Fibroblast of skin of right biceps (primary cell): Measurements from ENCODE around the gene INAVA.

Experiments
- DNase-seq: peaks from one replicate; pipeline ENCODE4 v3.0.0-alpha.2; 2013

Gene INAVA

DNA sequence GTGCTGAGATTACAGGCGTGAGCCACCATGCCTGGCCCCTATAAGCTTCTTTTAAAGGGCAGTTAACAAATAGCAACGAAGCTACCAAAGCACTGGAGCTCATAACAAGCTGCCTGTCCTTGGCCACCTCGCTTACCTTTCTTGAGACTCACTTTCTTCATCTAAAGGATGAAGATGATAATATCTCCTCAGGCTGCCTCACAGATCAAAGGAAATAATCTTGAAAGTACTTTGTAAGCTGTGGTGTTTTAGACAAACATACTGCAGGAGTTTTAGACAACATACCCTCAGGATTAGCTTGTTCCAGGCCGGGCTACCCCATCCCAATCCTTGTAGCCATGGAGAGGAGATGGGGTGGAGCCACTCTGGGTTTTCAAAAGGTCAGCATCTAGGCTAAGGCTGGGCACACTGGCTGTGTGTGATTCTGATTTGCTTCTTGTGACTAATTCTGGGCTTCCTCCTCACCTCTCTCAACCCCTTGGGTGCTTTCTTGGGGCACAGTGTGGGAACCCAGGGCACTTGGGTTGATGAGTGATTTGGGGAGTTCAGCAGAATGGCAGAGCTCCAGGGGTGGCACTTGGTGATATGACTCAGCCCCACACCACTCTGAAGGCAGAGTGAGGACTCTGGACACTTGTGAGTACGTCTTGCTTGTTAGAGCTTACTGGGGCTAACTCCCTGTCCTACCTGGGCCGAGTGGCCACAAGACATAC lies 16.7 kb upstream of the INAVA start:
- DNase-seq = no peak

DNA sequence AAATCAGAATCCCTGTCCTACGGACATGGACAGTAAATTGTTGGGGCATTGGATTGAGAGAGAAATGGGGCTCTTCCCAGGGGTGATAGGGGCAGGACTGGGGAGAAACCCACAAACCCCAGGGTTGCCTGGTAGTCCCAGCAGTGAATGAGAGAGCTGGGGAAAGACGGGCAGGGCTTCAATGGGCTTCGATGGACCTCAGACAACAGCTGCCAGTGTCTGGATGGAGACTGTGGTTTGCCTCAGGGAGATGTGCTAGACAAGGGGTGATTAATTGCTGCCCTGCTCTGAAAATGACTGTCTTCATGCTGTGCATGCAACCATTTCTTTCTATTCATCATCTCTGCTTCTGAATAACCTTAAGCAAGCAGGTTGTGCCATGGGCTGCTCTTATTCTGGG lies 14.5 kb upstream of the INAVA start:
- DNase-seq = no peak

DNA sequence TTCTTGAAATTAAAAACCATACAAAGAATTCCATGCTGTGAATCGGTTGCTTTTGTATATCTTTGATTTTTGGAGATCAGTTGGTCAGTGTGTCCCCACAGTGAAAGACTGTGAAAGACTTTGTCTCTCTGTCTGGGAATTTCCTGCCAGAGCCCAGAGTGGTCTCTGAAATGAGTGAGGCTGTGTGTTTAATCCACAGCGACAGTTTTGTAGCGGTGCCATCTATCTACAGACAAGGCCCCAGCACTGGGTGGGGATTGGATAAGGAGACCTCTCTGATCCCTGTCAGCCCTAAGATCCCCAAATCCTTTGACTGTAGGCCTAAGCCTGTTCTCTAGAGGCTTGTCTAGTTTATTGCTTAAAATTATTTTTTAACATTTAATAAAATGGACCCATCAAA lies 11.6 kb upstream of the INAVA start:
- DNase-seq = no peak

DNA sequence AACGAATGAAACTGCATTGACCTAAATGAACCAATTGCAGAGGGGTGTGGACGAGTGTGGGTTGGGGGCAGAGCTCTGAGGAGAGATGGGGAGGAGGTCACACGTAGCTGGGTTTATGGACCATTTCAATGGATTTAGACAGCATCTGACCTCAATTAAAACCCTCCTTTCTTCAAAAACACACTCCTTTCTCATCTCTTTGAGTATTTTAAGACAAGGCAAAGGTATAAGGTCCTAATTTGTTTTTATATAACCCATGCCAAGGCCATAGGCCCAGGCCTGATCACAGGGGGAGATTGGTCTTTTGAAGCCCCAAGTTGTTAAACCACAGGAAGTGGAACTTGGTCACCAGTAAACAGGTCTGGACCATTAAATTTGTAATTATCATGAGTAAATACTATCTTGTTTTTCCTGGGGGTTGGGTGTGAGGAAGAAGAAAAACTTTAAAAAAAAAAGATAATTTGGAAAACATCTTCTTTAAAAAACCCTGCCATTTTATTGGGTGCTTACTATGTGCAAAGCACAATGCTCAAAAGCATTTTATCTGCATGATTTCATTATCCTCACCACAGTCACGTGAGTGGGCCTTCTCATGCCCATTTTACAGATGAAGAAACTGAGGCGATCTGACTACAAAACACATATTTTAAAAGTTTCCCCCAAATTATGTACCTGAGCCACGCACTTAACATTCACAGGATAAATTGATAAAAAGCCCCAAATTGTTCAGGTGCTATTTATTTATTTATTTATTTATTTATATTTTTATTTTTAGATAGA lies 8.9 kb upstream of the INAVA start:
- DNase-seq = no peak

DNA sequence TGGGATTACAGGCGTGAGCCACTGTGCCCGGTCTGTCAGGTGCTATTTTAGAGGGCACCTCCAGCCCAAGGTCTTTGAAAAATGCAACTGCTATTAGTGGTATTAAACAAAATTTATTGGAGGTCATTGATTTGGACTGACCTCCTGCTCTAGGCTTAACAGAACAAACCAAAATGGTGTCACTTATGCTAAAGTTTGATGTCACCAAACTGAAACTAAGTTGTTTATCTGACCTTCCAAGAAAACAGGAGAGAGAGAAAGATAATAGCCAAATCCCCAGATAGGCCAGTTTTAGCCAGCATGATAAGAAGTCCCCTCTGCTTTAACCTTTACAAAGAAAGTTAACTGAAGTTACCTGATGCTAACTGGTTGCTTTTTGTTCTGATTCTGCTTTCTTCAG lies 8.1 kb upstream of the INAVA start:
- DNase-seq = no peak

DNA sequence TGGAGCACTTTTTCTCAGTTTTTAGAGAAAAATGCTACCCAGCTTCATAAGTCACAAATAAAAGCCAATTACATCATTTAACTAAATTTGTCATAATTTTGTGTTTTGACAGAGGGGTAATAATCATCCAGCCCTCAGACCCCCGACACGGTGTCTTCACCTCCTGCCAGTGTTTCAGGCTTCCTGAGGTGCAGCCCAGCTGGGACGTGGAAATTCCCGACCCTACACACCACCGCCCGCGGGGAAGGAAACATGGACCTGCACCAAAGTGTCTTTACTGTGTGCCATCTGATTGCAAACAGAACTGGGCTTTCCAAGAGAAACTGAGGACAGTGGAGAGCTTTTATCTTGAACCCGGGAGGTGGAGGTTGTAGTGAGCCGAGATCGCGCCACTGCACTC lies 7.7 kb upstream of the INAVA start:
- DNase-seq = no peak

DNA sequence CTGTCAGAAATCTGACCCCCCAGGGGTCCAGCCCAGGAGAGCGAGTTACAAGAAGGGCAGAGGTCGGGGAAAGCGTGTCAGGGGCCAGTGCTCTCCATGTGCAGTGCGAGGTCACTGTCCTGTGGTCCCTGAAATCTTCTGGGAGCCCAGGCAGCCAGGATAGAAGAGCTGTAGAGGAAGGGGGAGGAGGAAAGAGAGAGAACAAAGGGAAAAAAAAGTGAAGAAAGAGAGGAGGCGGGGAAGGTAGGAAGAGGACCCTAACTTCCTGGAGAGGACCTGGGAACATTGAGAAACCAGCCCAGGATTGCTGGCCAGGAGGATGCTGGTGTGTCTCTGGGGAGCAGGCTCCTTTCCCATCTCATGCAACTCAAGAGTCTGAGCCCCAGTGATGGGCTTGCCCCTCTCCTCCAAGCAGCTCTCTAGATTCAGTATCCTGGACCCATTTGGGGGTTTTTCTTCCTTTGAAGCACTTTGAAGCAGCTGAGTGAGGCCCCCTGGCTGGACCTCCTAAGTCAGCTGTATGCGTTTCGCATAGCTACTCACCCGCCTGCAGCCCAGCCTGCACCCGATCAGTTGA lies 6.8 kb upstream of the INAVA start:
- no peak for DNase-seq

DNA sequence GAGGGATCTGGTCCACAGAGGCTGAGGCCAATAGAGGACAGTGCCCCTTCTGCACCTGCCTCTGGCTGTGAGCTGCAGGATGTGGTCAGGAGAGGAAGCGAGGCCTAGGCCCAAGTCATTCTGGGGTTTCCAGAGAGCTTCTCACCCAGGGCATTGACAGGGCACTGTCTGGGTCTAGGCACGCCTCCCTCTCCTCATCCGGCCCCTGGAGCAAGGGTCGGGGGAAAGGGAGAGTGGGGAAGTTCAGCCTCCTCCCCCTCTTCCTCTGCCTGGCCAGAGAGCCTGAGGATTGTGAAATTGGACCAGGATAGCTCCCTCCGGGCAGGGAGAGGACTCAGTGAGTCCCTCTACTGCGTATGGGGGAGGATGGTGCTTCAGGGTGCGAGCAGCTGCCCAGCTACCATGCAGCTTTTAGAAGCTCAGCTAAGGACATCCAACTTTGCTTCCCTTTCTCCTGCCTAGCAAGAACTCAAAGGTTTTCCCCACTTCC lies 6.3 kb upstream of the INAVA start:
- DNase-seq = no peak

DNA sequence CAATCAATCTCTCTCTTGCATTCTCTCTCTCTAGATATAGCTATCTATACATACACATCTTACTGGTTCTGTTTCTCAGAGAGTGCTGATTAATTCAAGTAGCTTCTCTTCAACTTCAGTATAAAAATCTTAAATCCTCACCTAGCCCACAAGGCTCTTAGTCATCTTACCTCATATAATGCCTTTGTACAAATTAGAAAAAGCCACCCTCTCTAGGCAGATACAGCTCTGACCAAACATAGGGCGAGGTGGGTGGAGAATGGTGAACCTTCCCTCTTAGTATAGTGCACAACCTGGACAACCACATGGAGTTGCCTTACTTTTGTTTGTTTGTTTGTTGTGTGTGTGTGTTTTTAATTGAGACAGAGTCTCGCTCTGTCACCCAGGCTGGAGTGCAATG lies 5.1 kb upstream of the INAVA start:
- no peak for DNase-seq

DNA sequence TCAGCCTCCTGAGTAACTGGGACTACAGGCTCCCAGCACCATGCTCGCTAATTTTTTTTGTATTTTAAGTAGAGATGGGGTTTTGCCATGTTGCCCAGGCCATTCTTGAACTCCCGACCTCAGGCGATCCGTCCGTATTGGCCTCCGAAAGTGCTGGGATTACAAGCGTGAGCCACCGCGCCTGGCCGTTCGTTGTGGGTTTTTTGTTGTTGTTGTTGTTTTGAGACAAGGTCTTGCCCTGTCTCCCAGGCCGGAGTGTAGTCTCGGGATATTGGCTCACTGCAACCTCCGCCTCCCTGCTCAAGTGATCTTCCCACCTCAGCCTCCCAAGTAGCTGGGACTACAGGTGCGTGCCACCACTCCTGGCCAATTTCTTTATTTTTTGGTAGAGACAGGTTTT lies 4.7 kb upstream of the INAVA start:
- no peak for DNase-seq

DNA sequence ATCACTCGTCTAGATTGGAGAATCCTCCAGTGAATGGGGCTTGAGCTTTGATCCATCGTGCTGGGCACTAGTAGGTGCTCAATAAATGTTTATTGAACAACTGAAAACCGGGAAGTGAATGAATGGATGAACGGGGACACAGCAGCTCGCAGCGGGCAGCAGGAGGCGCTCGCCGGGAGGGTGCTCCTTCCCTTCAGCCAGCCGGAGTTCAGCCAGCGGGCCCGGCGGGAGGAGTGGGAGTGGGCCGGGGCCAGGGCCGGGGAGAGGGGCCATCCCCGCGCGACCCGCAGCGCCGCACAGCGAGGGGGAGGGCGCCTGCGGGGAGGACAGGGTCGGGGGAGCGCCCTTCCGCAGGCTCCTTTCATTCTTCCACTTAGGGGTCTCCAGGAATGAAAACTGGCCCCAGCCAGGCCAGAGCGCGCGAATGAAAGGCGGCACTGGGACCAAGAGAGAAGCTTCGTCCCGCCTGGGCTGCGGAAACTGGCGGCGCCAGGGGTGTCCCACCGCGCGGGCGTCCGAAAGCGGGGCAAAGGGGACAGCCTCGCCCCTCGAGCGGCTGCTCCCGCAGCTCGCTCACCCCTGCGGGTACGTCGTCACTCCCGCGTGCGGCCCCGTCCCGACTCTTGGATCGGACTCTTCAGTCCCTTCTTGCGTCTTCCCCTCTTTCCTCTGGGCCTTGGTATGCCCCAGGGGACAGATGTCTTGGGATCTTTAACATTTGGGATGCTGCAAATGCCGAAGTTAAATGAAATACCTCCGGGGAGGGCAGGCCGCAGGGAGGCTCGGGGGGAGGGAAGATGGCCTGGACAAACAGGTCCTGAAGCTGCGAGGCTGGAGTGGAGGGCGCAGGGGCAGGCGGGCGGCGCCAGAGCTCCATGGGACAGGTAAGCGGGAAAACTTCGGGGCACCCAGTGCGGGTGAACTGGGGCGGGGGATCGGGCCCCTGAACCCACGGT lies 3.6 kb upstream of the INAVA start:
- DNase-seq = peak; percentile 64

DNA sequence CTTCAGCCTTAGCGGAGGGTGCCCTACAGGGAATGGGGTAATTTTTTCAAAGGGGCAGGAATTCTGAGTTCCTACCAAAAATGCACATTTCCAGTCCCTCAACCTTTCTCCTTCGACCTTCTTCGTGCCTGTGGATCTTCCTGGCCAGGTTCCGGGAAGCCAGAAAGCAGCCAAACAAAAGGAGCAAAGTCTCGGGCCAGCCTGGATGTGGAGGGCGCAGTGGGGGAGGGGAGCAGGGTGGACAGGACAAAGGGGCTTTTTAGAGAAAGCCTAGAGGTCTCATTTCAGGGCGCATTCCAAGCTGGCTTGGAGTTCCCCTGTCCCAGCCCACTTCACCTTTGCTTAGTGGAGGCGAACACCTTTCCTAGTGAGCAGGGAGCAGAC lies 2.9 kb upstream of the INAVA start:
- no peak for DNase-seq

DNA sequence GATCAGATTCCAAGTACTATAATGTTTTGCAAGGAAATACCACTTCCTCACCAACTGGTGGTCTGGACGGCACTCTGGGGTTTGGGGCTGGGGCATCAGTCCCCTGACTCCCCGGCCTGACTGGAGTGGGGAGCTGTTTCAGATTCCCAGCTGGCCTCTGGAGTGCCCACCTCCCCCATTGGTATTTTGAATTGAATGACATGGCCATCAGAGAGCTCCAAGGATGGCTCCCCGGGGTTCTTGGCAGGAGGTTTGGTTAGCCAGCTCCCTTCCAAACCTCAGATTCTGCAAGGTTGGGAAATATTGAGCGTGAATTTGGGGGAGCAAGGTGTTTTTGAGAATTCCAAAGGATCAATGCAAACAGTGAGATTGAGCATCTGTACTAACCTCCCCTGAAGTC lies 2.2 kb upstream of the INAVA start:
- DNase-seq = no peak

DNA sequence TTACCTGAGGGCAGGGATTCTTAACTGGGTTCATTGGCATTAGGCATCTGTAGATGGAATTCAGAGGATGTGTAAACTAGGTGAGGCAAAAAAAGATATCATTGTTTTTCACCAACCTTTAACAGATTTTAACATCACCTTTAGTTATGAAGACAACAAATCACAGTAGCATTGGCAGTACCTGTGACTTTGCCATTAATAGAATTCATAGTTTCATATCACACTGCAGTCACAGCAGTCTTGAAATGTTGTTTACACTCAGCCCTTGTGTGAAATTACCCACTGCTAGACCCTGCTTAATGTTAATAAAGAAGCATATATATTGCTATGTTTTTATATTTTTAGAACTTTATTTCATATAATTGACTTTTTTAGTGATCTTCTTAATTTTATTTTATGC lies 1.7 kb upstream of the INAVA start:
- DNase-seq = no peak

DNA sequence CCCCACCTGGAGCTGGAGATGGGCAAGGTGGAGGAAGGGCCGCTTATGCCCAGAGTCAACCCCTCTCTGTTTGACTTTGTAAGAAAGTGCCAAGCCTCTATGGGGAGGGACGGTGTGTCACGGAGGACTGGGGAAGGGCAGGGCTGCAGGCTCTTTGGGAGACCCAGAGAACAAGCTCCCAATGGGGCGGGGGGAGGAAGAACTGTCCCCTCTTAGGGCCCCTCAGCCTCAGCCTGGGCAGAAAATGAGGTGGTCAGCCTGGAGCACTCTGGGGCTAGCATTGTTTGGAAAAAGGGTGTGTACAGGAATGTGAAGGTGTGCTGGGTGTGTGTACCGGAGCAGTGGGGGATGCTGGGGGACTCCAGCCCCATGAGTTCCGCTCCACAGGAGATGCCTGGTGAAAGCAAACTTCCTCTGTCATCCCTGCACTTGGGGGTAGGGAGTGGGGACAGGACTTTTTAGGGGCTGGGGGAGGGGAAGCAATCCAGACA lies 1.2 kb upstream of the INAVA start:
- DNase-seq = no peak

DNA sequence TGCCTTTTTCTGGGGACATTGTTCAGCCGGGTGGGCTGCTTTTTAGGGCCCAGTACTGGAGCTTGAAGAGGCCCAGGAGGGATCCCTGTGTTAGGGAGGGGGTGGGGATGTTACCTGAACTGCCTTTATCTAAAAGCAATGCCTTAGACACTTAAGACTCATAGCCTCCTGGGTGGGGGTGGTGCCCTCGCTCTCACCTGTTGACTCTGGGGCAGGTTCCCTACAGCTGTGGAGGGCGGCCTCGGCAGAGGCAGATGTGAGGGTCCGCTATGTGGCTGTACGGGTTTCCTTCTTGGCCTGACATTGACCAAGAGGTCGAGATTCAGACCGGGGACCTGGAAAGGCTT lies 716 bp downstream of the INAVA start:
- DNase-seq = no peak

DNA sequence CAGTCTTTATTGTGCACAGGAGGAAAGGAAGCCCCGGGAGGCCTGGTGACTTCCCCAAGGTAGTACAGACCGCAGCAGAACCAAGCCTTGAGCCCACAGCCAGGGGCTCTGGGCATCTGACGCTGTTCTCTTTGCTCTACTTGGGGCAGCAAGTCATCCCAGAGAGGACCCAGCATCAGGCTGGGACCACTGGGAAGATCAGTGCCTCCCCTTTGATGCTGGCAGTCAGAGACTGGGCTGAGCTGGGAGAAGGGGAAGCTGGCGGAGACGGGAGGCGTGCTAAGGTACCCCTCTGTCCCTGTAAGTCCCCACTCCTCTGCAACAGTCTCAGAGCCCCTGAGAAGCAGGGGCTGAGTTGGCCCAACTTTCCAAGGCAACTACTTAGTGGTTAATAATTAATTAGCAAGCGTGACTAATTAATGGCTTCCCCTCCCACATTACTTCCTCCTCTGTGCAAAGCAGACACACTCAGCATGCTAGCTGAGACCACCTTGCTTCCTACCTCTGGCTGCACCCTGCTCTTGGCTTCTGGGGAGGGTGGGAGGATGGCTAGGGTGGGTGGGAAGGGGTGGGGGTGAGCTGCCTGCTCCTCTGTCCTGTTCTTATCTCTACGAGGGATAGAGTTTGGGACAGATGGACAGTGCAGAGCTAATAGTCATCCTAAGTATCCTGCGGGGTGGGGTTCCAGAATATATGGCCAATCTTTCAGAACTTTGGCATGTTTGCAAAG lies 1.3 kb downstream of the INAVA start:
- no peak for DNase-seq

DNA sequence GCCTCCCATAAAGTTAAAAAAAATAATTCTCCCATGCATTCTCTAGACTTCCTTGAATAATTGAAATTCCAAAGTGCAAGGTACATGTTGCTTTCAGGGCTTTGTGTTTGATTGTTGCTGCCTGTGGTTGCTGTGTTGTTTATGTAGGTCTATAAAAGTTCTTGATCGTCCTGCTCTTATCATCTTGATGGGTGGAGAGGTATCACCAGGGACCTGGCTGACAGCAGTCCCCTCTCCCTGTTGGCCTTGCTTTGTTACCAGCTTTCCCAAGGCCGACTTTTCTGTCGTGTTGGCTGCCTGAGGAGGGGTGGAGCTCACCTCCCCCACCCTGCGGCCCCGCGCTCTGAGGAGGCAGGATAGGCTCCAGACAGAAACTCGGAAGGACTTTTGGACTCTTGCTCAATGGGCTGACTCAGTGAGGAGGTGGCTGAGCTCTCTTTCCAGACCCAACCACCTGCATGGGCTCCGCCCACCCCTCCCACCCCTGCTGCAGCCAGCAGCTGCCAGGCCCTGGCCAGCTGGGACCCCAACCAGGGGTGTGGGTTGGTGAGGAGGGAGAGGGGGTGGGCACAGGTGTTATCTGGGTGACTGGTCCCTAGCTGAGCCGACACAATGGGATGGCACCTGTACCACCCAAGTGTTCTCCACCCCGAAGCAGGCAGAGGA lies 2.0 kb downstream of the INAVA start:
- DNase-seq = peak; percentile 24

DNA sequence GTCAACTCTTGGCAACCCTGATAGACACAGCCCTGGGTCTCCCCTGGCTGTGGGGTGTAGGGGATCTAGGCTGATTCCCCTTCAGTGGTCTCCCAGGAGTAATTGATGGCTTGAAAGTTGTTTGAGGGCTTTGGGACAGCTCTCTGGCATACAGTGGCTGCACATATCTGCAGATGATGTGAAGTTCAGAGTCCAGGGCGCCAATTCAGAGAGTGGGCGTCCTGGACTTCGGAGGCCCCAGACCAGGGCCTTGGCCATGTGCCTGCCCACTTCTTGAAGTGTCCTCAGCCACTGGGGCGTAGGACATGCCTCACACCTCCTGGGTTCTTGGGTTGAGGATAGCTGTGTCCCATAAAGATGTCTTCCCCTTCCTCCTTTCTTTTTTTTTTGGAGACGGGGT lies 2.6 kb downstream of the INAVA start:
- DNase-seq = no peak

DNA sequence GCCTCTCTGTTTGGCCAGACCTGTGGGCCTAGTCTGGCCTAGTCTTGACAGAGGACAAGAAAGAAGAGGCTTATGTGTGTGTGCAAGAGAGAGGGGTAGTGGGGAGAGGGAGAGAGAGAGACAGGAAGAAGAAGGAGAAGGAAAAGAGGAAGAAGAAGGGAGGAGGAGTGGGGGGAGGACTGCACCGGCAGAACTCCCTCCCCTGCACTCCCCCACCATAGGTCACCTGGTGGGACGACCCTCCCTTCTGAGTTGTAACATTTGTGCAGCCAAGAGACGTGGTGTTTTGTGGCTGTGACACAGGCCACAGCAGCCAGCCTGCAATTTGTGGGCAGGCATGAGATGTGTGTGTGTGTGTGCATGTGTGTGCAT lies 4.3 kb downstream of the INAVA start:
- DNase-seq = no peak

DNA sequence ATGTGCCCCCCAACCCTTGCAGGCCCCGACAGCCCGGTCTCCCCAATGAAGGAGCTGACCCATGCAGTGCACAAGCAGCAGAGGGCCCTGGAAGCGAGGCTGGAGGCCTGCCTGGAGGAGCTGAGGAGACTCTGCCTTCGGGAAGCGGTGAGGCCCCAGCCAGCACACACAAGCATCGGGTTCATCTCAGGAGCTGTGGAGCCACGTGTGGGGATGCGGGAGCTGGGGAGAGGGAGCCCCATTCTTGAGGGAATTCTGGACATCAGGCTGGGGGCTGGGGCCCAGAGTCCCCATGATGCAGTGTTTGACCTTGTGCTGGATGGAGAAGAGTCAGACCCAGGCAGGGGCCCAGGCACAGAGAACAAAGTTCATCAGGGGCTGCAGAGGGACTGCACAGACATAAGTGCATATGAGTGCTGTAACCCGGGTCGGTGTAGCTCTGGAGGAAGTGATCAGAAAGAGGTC lies 4.8 kb downstream of the INAVA start:
- no peak for DNase-seq
